HCT116 (cell line): ENCODE results near the gene PRAMEF33.
"Not testable (repeated sequence)": the region's sequence is repeated elsewhere in the genome, so short reads cannot be mapped to it uniquely, and the experiment has no call there.

ENCODE experiments used
- CTCF ChIP-seq, 3 experiments: fragments of 200-600 bp in 1 of 3; sonication (generic) in 1 of 3; IDR thresholded peaks in 2 of 3; conservative IDR thresholded peaks in 1 of 3; 2 replicates each; pipeline ENCODE4 v1.5.1; 2012 to 2017; ENCODE audit warnings: low read depth in 2 of 3, low read length in 2 of 3, antibody characterized with exemption in 1 of 3, borderline replicate concordance in 1 of 3, control low read depth in 1 of 3, mild to moderate bottlenecking in 1 of 3, mixed read lengths in 1 of 3, mixed run types in 1 of 3, moderate library complexity in 1 of 3; ENCODE audit not compliant: insufficient read depth in 1 of 3
- EGR1 ChIP-seq: IDR thresholded peaks from 2 replicates; pipeline ENCODE4 v1.6.1; 2012; ENCODE audit warnings: low read depth
- EZH2 ChIP-seq: fragments of 200-600 bp; sonication (generic); IDR thresholded peaks from 2 replicates; pipeline ENCODE4 v1.6.1; 2017; ENCODE audit warnings: antibody characterized with exemption, mixed run types
- FOSL1 ChIP-seq: IDR thresholded peaks from 2 replicates; pipeline ENCODE4 v1.6.1; 2012; ENCODE audit warnings: low read depth
- JUND ChIP-seq: IDR thresholded peaks from 2 replicates; pipeline ENCODE4 v1.6.1; 2012
- POLR2A ChIP-seq: IDR thresholded peaks from 2 replicates; pipeline ENCODE4 v1.7.0; 2011; ENCODE audit warnings: borderline replicate concordance; ENCODE audit not compliant: insufficient read depth, insufficient read length; ENCODE audit errors: extremely low read depth
- POLR2AphosphoS5 ChIP-seq: IDR thresholded peaks from 2 replicates; pipeline ENCODE4 v1.6.1; 2011; ENCODE audit warnings: mild to moderate bottlenecking, low read depth, low read length, moderate library complexity
- REST ChIP-seq: IDR thresholded peaks from 2 replicates; pipeline ENCODE4 v1.6.1; 2012; ENCODE audit warnings: low read depth
- YY1 ChIP-seq: IDR thresholded peaks from 2 replicates; pipeline ENCODE4 v1.6.1; 2011; ENCODE audit warnings: low read length, low read depth, moderate library complexity, mild to moderate bottlenecking; ENCODE audit not compliant: insufficient replicate concordance; ENCODE audit errors: extremely low read depth
- TF ChIP-seq, protein P1 (sequence below): IDR thresholded peaks from 2 replicates; pipeline ENCODE4 v1.6.1; 2012

DNA sequence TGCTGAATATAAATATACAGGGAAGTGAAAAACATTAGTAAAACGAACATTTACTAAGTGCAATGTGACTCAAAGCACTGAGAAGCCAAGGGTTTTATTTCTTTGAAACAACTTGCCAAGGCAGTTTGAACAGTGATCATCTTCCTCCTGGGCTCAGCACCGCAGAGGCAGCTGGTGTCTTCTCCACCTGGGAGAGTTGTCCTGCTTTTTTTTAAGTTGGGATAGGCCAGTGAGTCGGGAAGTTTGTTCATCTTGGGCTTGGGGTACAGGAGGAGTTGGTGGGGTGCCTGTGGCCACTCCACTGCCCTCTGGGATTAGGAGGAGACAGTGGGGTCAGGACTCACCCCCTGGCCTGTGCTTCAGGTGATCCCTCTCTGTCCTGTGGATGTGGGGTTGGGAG, 14.3 kb upstream of the PRAMEF33 start:
- TF ChIP-seq EZH2; REST; POLR2A; CTCF (IDR thresholded peaks at IDR 0.05 in 2 of 3, conservative IDR thresholded peaks at IDR 0.05 in 1 of 3; ENCODE audit: borderline replicate concordance in 1 of 3, insufficient read depth in 1 of 3, low read depth in 2 of 3, low read length in 2 of 3); JUND; YY1; EGR1; FOSL1; POLR2AphosphoS5: not testable (repeated sequence)
- TF ChIP-seq, protein P1, sequence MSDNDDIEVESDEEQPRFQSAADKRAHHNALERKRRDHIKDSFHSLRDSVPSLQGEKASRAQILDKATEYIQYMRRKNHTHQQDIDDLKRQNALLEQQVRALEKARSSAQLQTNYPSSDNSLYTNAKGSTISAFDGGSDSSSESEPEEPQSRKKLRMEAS, result not testable (repeated sequence)
